HG03280 (cell line): Measurements from ENCODE around the gene GRIK4.

Source experiments
- ATAC-seq: cut with Tn5 transposase; IDR thresholded peaks from one replicate; pipeline ENCODE4 v1.9.1; 2021; ENCODE audit warnings: mild to moderate bottlenecking, moderate library complexity; ENCODE audit not compliant: unreplicated experiment

The GRIK4 gene

DNA sequence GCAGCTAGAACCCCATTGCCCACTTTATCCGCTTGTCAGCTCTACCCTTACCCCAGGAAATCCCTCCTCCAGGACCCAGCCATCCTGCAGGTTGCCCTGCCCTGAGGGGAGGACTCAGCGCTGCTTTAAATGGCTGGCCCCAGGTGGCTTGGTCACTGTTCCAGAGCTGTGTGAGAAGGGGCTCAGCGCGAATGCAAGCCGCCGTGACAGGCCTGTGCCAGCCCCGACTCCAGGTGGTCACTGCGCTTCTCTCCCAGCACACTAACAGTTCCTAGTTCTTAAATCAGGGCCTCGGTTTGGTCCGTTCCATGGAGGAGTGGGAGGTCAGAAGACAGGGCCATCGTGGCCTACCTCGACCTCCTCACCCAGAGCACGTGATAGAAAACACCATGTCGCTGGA, 446.6 kb downstream of the GRIK4 start:
- ATAC-seq, result no peak

DNA sequence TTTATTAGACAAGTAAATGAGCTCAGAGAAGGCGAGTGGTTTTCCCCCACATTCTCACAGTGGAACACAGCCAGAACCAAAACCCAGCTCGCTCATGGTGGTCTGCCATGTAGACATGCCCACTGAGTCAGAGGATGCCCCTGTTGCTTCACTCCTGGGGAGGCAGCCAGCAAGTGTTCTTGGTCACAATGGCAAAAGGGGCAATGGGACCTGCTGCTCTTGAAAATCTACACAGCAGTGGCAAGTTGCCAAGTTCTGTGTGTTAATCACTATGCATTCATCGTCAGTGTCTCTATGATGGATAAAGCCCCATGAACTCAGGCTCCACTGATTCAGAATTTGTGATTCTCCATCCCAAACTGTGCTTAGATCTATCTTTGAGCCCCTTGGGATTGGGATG, 447.6 kb downstream of the GRIK4 start:
- ATAC-seq, result no peak

- no peak for ATAC-seq
Measured at GRCh38 chr11:120964857-120965256, 453.3 kb downstream of the GRIK4 start.

GRCh38 chr11:120966840-120967239, 455.3 kb downstream of the GRIK4 start:
- ATAC-seq, result no peak

DNA sequence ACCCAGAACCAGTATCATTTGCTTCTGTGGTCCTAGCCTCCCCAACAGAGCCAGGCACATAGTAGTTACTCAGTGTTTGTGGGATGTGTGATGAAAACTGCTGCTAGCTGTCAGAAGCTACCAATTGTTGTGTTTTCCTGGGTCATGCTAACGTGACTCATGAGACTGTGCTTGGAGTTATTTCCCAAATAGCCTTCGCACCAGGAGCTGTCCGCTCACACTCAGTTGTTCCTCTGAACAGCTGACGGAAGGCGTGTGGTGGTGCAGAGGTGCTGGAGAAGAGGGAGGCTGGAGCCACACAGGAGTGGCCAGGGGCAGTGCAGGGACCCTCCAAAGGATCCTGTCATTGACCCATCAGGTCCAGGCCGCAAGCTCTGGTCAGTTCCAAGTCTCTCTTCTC, 458.4 kb downstream of the GRIK4 start:
- no peak for ATAC-seq

DNA sequence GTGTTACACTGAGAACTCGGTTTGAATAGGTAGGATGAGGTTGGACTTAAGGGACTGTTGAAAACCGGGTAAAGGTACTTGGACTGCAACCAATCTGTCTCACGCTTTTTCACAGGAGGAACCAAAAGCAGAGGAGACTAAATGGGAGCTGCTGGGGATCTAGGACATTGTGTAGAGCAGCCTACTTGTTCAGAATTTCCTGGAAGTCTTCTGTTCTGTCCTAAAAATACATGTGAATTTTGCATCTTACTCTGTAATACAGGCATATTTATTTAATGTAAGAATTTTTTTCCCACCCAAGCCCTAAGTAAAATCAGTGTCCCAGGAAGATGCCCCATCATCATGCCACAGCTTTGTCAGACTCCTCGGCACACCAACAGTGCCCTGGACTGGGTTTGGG, 460.3 kb downstream of the GRIK4 start:
- ATAC-seq, result no peak

DNA sequence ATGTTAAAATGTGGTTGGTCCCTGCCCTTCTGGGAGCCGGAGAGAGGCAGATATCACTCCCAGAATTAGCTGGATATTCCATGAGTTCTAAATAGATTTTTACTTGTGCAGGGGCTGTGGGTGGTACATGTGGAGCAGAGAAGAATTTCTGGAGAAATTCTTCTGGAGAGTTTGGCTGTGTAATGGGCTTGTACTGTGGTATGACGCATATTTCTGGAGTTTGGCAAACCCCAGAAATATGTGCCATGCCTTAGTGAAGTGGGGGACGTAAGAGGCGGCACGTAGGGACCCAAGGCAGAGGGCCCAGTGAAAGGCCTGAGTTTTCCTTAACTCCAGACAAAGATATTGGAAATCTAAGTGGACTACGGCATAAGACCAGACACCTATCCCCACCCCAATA, 461.1 kb downstream of the GRIK4 start:
- ATAC-seq, result no peak

DNA sequence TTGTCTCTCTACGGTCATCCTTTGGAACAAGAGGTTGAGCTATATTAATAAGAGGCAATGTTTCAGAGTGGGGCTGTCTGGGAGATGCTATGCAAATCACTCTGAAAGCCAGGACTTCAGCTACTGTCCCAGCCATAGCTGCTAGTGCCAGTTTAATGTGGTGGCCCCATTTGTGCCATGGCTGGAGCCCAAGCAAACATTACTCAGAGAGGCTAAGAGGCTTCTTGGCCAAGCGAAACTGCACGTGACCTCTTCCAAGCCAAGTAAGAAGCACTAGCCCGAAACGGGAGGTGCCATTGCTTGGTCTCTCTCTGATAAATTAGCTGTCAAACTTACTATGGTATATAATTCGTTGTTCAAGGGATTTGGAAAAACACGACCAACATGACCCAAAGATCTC, 462.0 kb downstream of the GRIK4 start:
- ATAC-seq, result no peak

DNA sequence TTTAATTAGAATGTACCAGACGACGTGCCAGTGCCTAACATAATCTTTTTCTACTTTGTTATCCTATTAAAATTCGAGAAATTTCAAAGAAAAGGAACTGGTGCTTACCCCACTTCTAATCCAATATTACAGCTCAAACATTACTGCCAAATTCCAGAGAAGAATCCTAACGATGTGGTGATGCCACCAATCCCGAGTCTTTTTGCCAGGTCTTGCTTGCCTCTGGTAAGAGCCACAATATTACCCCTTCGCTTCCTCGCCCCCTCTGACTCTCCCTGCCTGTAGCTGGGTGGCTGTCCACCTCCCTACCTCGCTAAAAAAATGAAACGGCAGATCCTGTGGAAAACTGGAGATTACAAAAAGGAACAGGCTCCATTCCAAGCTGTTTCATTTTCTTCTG, 462.9 kb downstream of the GRIK4 start:
- ATAC-seq, result no peak

DNA sequence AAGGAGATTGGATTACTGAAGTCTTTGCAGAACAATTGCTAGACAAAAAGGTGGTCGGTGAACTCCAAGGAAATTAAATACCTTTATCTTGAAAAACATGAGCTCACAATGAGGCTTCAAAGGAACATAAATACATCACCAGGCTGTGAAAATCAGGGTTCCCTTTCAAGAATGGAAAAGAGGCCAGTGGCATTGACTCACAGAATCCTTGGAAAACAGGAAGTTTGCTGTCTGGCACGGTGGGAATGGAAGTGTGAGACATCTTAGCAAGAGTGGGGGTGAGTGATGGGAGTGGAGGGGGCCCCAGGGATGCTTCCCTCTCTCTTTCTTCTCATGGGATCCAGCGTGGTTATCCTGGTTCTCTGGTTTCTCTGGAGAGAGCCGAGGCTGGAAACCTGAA, 463.4 kb downstream of the GRIK4 start:
- no peak for ATAC-seq

DNA sequence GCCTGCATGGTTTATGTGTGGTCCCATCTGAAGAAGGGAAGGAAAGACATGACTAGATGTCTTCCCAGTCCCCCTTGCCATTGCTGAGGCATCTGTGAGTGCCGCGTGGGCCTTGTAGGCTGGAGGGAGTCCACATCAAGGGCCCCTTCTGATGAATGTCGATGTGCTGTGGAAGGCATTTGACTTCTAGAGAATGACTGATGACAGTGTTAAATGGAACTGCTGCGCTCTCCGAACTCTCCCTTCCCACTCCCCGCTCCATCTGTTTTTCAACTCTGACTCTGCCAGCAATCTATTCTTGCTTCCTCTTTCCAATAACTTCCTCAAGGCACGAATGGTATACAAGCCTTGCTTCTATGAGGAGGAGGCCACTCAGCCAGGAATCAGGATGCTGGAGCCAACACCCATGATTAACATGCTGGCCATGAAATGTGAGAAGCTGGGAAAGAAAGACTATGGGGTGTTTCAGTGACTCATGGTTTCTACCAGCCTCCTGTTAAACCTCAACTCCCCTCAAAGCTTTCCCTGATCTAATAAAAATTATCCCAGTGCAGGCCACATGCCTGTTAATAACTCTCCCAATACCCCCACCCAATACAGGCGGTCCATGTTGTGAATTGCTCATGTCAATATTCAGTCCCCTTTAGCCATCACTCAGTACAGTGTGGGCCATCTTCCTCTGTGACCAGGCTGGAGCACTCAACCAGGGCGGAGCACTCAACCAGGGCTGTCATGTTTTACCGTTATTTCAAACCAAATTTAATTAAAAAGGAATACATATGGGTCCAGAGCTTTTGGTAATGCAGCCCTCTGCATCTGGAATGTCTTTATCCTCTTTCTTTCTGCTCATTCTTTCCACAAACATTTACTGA, 466.0 kb downstream of the GRIK4 start:
- ATAC-seq, result no peak

- no peak for ATAC-seq
Measured at GRCh38 chr11:120978701-120979100, 467.2 kb downstream of the GRIK4 start.

DNA sequence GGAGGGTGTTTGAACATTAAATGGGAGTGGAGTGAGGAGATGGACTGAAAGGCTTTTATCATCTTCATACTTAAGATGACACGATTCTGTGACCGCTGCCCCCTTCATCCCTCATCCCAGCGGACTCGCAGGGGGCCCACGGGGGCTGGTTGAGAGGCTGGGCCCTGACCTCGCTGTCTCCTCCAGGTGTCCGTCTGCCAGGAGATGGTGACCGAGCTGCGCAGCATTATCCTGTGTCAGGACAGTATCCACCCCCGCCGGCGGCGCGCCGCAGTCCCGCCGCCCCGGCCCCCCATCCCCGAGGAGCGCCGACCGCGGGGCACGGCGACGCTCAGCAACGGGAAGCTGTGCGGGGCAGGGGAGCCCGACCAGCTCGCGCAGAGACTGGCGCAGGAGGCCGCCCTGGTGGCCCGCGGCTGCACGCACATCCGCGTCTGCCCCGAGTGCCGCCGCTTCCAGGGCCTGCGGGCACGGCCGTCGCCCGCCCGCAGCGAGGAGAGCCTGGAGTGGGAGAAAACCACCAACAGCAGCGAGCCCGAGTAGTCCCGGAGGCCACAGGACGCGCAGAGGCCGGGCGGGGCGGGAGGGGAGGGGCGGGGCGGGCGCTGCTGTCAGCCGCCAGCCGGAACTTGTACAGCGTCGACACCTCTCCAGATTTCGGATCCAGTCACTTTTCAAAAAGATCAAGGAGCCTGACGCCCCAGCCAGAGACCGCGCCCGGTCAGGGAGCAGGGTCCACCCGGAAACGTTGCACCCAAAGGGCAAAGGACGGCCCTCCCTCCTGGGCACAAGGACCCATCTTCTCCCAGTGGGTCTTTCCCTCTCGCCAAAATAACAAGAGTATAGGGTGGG, 474.4 kb downstream of the GRIK4 start:
- ATAC-seq, result no peak

DNA sequence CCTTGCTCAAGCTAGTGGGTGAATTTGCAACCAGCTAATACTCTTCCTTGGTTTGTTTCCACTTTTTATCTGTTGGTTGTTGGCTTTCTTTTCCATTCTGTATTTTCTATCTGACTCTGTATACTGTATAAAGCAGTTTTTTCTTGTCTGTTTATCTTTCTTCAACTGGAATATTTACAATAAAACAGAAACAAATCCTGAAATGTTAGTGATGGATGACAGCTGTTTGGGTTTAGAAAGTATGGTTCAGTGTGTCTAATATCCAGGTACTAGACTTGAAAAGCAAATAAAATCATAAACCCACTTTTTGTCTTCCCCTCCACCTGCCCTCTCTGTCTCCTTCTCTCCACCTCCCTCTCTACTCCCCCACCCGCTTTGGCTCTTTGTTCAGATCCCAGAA, 477.1 kb downstream of the GRIK4 start:
- no peak for ATAC-seq

DNA sequence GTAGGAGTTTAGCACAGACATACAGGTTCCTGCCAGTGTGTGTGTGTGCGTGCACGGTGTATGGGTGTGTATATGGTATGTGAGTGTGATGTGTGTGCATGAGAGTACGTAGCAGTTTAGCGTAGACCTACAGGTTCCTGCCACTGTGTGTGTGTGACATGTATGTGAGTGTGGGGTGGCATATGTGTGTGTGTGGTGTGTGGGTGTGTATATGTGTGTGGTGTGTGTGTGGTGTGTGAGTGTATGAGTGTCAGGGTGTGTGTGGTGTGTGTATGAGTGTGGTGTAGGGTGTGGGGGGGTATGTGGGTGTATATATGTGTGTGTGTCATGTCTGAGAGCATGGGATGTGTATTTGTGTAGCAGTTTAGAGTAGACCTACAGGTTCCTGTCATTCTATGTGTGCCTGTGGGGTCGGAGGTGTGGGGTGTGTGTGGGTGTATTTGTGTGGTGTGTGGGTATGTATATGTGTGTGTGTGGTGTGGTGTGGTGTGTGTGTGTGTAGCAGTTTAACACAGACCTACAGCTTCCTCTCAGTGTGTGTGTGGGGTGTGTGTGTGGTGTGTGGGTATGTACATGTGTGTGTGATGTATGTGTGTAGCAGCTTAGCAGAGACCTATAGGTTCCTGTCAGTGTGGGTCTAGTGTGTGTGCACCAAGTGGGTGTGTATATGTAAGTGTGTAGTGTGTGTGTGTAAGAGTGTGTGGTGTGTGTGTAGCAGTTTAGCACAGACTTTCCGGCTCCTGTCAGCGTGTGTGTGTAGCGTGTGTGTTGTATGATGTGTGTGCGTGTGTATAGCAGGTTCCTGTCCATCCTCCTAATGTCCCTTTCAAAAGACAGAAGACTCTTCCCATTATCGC, 480.5 kb downstream of the GRIK4 start:
- ATAC-seq, result no peak

DNA sequence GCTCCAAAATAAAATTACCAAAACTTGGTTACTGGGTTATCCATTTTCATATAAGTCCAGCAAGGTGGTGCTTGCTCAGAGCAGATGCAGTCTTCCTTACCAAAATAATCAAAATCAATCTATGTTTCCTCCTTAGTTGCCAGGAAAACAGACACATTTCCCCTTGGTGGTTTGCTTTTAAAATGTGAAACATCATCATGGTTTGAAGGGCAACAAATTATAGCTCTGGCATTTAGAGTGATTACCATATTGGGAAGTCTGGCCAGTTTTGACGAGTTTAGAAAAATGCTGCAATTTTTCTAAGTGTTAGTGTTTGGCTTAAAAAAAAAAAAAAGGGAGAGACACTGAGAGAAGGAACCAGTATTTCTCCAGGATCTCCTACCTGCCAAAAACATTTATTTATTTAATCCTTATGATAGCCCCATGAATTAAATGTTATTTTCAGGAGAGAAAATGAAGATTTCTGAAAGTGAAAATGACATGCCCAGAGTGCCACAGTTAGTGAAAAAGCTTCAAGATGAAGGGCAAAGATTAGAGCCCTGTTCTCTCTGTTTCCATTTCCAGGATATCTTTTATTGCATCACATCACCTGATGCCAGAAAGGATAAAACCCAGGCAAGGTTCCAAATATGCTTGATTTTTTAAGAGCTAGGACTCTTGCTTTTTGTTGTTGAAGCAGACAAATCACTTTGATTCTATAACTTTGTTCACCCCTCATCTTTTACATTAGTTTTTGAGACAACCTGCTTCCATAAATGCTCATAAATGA, 482.7 kb downstream of the GRIK4 start:
- no peak for ATAC-seq

GRCh38 chr11:120995184-120995583, 483.6 kb downstream of the GRIK4 start:
- no peak for ATAC-seq

DNA sequence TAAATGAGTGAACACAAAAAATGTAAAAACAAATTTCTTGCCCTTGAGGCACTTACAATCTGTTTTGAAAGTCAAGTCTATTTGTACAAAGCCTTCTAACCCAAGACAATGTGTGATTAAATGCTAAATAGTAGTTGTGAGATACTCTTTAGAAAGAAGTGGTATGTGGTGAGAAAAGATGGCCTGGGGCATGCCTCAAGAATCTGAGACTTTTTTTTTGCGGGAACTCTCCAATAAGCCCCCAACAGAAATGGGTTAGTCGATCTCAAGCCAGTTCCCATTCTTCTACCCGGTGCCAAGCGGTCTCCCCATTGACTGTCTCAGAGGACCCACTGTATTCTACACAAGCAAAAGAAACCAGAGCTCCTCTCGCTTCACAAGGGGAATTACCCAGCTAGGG, 485.4 kb downstream of the GRIK4 start:
- no peak for ATAC-seq

- ATAC-seq, result no peak
Measured at GRCh38 chr11:120998581-120998980, 487.0 kb downstream of the GRIK4 start.

- ATAC-seq, result no peak
Measured at GRCh38 chr11:121004206-121004840, 492.8 kb downstream of the GRIK4 start.
